Astrocyte of the spinal cord (primary cell): Measurements from ENCODE around the gene ELMO2.

ENCODE experiments used
- DNase-seq: peaks from one replicate; pipeline ENCODE4 v3.0.0; 2011; ENCODE audit warnings: low read depth, low spot score
- H3K4me3 ChIP-seq: 2 replicates; pipeline ENCODE4 v1.5.1; 2011; ENCODE audit warnings: low read depth, mild to moderate bottlenecking, low read length, moderate library complexity
- in situ Hi-C: cut with HindIII; loops from 2 replicates; pipeline ENCODE4 v1.10.0; 2017; ENCODE audit warnings: low sequenced_read_pairs
- TF ChIP-seq, protein P1 (sequence below): IDR thresholded peaks from 2 replicates; pipeline ENCODE4 v1.5.1; 2012; ENCODE audit warnings: low read depth, mild to moderate bottlenecking, low read length, inconsistent platforms

Gene ELMO2, protein sequence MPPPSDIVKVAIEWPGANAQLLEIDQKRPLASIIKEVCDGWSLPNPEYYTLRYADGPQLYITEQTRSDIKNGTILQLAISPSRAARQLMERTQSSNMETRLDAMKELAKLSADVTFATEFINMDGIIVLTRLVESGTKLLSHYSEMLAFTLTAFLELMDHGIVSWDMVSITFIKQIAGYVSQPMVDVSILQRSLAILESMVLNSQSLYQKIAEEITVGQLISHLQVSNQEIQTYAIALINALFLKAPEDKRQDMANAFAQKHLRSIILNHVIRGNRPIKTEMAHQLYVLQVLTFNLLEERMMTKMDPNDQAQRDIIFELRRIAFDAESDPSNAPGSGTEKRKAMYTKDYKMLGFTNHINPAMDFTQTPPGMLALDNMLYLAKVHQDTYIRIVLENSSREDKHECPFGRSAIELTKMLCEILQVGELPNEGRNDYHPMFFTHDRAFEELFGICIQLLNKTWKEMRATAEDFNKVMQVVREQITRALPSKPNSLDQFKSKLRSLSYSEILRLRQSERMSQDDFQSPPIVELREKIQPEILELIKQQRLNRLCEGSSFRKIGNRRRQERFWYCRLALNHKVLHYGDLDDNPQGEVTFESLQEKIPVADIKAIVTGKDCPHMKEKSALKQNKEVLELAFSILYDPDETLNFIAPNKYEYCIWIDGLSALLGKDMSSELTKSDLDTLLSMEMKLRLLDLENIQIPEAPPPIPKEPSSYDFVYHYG

DNA sequence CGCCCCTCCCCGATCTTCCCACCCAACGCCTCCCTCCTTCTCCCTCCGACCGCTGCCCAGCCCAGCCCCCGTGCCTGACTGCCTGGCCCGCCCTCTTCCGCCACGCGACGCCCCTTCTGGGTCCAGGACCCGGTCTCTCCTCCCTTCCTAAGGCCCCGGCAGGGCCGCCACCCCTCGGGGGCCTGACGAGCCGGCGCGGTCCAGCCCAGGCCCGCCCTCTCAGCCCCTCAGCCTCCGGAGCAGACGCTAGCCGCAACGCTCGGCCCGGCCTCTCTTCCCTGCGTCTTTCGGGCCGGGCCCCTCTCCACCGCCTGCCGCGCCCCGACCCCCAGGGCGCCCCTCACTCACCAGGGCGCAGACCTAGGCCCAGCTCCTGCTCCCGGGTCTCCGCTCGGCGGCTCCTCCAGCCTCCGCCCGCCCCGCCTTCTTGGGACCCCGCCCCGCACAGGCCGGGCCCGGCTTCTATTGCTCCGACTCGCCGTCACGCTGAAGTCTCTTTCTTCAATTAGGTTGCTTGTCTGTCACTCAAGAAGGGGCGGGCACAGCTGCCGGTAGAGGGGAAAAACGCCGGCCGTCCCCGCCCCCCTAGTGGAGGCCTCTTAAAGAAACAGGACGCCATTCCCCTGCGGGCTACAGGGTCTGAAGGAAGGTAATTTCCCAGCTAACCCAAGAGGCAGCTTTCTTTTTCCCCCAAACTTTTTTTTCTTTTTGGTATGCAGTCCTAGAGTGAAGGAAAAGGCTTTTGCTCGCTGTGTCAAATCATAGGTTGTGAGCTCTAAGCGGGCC is at the start of gene ELMO2:
TSS of gene ELMO2 (minus strand) at position 416 of the 786 bp plus-strand sequence. CDS start 12,133 bp downstream, outside the sequence.
- TF ChIP-seq, protein P1, sequence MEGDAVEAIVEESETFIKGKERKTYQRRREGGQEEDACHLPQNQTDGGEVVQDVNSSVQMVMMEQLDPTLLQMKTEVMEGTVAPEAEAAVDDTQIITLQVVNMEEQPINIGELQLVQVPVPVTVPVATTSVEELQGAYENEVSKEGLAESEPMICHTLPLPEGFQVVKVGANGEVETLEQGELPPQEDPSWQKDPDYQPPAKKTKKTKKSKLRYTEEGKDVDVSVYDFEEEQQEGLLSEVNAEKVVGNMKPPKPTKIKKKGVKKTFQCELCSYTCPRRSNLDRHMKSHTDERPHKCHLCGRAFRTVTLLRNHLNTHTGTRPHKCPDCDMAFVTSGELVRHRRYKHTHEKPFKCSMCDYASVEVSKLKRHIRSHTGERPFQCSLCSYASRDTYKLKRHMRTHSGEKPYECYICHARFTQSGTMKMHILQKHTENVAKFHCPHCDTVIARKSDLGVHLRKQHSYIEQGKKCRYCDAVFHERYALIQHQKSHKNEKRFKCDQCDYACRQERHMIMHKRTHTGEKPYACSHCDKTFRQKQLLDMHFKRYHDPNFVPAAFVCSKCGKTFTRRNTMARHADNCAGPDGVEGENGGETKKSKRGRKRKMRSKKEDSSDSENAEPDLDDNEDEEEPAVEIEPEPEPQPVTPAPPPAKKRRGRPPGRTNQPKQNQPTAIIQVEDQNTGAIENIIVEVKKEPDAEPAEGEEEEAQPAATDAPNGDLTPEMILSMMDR: no peak
- peak within 1 kb of the TSS; percentile 75 for H3K4me3 ChIP-seq
- in situ Hi-C loops: no loop called here

DNA sequence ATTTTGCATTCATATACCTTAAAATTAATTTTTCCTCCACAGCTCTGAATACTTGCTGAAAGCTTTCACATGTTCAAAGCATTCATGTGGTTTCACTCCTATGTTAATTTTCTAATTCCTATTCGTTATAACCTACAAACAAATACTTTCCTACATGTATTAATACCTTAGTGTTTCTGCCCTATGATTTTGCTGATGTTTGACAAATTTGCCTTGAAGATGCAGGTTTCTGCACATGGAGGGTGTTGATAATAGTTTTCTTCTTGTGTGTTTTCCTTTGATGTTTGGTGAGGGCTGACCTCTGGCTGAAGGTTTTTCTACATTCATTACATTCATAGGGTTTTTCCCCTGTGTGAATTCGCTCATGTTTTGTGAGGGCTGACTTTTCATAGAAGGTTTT is 49.3 kb upstream of the ELMO2 start:
- H3K4me3 ChIP-seq: no peak overlapping the region
- DNase-seq: no peak
- TF ChIP-seq, protein P1: no peak
- in situ Hi-C loops: no loop called here

More for the DNA sequence above, at the start of gene ELMO2:
- peak; percentile 98 for DNase-seq

DNA sequence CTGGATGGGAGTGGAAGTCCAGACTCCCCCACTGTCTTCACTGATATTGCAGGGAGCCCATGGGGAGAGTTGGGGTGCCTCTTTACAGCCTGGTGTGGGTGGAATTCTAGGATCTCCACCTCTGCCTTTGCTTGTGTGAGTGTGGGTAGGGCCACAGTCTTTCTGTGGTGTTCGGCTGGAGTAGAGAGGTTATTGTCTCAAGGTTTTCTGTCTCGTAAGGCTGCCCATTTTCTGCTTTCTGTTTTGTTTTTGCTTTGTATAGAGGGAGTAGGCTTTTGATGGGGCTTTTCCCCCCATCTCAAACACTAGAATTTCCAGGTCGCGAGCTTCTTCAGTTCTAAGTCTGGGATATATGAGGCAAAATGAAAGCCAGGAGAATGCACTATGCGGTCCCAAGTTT is 40.4 kb upstream of the ELMO2 start:
- in situ Hi-C loops: no loop called here

DNA sequence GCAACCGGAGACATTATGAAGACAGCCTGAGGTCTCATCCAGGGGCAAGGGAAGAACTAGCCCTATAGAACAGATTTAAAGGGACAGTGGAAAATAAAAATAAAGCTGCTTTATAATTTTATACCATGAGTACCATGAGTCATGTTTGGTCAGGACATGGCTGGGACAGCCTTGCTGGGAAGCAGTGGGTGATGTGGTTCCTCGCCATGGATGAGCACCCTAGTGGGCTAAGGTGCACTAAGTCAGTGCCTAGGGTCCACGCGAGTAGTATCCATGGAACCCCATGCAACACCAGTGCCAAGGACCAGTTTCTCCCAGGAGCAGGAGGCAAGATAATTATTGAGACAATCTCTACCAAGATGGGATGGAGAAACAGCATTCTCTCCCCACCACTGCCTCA is 33.4 kb upstream of the ELMO2 start:
- TF ChIP-seq, protein P1: no peak
- in situ Hi-C loops: no loop called here
- DNase-seq: no peak
- H3K4me3 ChIP-seq: no peak overlapping the region

More for the DNA sequence above, 40.4 kb upstream of the ELMO2 start:
- no peak for DNase-seq
- no peak overlapping the region for H3K4me3 ChIP-seq
- TF ChIP-seq, protein P1: no peak

DNA sequence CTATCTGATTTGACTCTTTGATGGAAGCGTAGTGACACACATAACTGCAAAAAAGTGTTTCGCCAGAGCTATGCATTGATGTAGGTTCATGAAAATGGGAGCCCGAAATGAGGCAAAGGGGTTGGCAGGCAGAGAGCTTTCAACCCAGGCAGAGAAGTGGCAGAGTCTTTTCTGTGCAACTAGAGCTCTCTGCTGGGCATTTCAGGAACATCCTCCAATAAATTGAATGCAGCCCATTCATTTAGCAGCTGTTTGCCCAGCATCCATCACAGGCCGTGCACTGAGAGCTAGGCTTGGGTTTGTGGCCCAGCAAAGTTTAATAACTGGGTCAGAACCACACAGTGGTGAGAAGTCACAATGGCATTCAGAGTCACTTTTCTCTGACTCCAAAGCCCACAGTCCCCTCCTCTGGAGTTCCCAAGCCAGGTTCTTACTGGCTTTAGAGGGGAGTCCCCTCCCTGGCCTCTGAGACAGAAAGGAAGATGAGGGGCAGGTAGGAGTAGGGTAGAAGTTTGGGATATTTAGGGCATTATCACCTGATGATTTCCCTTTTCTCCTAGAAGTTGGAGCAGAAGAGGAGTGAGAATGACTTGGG is 31.8 kb upstream of the ELMO2 start:
- in situ Hi-C loops: no loop called here
- TF ChIP-seq, protein P1: peak; percentile 38
- H3K4me3 ChIP-seq: no peak overlapping the region
- peak; percentile 11 for DNase-seq

DNA sequence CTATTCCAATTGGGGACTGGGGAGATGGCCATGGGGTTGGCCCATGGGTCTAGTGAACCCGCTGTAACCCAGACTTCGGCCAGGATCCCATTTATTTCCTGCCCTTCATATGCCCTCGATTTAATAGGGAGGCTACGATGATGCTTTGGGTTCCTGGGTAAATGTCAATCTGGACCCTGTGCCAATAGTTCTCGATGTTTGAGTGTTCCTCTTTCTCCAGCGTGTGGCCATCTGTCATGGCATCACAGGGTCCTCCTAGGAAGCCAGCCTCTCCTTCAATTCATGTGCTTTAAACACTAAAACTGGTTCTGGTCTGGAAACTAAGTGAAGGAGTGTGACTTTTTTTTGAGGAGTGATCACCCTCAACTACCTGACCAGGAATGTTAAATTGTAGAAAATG is 28.7 kb upstream of the ELMO2 start:
- in situ Hi-C loops: no loop called here
- TF ChIP-seq, protein P1: no peak
- no peak overlapping the region for H3K4me3 ChIP-seq
- no peak for DNase-seq
